ENCODE measurements around the gene LMF1. TPM values are rescaled to one million over a fixed set of nuclear protein-coding genes. Genes with fewer than 3 reads are reported as not detected.

The LMF1 gene
- polyA plus RNA-seq, 3 donors = 5.9 to 14.7 (median 10.6) TPM

DNA sequence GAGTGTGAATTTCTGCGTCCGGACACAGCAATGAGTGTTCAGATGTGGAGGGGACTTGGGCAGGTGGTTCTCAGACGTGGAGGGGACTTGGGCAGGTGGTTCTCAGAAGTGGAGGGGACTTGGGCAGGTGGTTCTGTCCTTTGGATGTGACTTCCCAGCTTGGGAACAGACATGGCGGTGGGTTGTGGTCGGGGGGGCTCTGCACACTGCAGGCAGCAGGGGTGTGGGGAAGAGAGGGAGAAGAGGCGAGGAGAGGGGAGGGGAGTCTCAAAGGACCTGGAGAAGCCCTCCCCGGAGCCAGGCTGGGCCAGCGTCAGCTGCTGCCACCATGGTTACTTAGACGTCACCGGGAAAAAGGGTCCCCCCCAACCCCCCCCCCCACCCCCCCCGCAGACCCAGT is 20.6 kb upstream of the LMF1 start:
- DNase-seq = no peak
- no peak overlapping the region for H3K27ac ChIP-seq (ENCODE audit: low read depth in 1 of 2, low read length in 2 of 2)
- H3K27ac Mint-ChIP-seq = no peak overlapping the region
- H3K9me3 ChIP-seq (replicated peaks in 1 of 2; ENCODE audit: control insufficient read depth in 1 of 2, insufficient read depth in 1 of 2, low read length in 2 of 2) = peaks cover 16 to 23% of the 10 kb centered on the region in 2 donors
- no peak overlapping the region for H3K4me3 Mint-ChIP-seq
- no peaks in the 10 kb centered on the region for H3K4me1 ChIP-seq (ENCODE audit: control insufficient read depth in 1 of 2, insufficient read depth in 2 of 2, low read length in 2 of 2)
- no peak overlapping the region for H3K9ac ChIP-seq (ENCODE audit: insufficient read depth, low read length, poor library complexity, severe bottlenecking)
- H3K27me3 ChIP-seq (ENCODE audit: control insufficient read depth in 2 of 2, insufficient read depth in 2 of 2, low read length in 2 of 2) = no peaks in the 10 kb centered on the region
- H2AFZ ChIP-seq (ENCODE audit: insufficient read depth, low read depth, low read length, poor library complexity, severe bottlenecking) = no peak overlapping the region
- no peaks in the 10 kb centered on the region for H3K36me3 Mint-ChIP-seq
- H3K4me1 Mint-ChIP-seq = no peaks in the 10 kb centered on the region
- no peaks in the 10 kb centered on the region for H4K20me1 ChIP-seq (ENCODE audit: insufficient read depth, low read length)
- H3K4me2 ChIP-seq (replicated peaks; ENCODE audit: extremely low read depth, low read length, poor library complexity, severe bottlenecking) = no peak overlapping the region
- TF ChIP-seq, protein P1, sequence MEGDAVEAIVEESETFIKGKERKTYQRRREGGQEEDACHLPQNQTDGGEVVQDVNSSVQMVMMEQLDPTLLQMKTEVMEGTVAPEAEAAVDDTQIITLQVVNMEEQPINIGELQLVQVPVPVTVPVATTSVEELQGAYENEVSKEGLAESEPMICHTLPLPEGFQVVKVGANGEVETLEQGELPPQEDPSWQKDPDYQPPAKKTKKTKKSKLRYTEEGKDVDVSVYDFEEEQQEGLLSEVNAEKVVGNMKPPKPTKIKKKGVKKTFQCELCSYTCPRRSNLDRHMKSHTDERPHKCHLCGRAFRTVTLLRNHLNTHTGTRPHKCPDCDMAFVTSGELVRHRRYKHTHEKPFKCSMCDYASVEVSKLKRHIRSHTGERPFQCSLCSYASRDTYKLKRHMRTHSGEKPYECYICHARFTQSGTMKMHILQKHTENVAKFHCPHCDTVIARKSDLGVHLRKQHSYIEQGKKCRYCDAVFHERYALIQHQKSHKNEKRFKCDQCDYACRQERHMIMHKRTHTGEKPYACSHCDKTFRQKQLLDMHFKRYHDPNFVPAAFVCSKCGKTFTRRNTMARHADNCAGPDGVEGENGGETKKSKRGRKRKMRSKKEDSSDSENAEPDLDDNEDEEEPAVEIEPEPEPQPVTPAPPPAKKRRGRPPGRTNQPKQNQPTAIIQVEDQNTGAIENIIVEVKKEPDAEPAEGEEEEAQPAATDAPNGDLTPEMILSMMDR (IDR thresholded peaks at IDR 0.05) = no peak
- no peaks in the 10 kb centered on the region for H3K79me2 ChIP-seq (ENCODE audit: insufficient read depth, low read length)
- H3K9me3 Mint-ChIP-seq = peaks cover 16 to 31% (median 18%) of the 10 kb centered on the region in 7 donors
- peaks cover 5 to 28% (median 7%) of the 10 kb centered on the region in 3 donors for H3K27me3 Mint-ChIP-seq (ENCODE audit: low read depth in 3 of 3)
- H3K4me3 ChIP-seq (replicated peaks in 1 of 3; ENCODE audit: low read depth in 2 of 3, low read length in 3 of 3) = no peak overlapping the region
- H3K36me3 ChIP-seq (replicated peaks in 1 of 2; ENCODE audit: control insufficient read depth in 1 of 2, insufficient read depth in 2 of 2, low read length in 2 of 2) = no peaks in the 10 kb centered on the region
- intact Hi-C loops (cut with micrococcal nuclease) = no loop called here
- WGBS (ENCODE audit: insufficient coverage) = 97% methylated on average over 4 of the region's 11 CpGs

DNA sequence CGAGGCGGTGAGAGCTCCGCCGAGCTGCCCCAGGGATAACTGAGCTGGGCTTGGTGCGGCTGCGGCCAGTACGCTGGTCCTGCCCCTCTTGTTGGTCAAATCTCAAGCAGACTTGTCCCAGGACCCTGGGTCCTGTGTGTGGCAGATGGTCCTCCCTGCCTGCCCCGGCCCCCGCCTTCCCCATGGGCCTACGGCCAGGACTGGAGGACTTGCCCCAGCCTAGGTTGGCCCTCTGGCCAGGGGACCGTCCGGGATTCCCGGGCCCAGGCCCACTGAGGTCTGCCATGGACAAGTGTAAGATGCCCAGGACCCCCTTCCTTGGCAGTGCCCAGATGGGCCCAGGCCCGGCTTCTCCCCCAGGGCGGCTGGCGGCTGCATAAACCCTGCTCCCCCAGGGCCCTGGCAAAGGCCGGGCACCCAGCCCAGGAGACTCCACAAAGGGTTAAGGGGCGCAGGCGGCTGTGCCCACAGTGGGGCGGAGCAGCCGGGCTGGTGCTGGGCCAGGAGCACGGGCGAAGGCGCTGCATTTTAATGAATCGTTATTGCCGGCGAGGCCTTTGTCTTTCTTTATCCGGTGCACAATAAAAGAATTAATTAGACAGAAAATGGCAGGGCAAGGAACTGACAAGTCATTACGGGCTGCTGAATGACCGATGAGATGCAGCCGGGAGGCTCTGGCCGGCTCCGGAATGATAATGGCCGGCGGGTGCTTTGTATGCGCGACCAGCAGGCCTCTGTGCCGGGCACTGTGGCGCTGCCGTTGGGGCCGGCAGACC is 19.9 kb upstream of the LMF1 start:
- Mint-ChIP-seq H3K9me3 (peaks cover 11 to 25% (median 15%) of the 10 kb centered on the region in 7 donors), H3K4me3 (no peak overlapping the region), H3K27ac (no peak overlapping the region), H3K27me3 (ENCODE audit: low read depth in 3 of 3) (peaks cover 5 to 21% (median 5%) of the 10 kb centered on the region in 3 donors), H3K4me1 (no peaks in the 10 kb centered on the region), H3K36me3 (no peaks in the 10 kb centered on the region)
- H3K27me3 ChIP-seq (ENCODE audit: control insufficient read depth in 2 of 2, insufficient read depth in 2 of 2, low read length in 2 of 2) = no peaks in the 10 kb centered on the region
- DNase-seq = no peak
- H3K4me2 ChIP-seq (replicated peaks; ENCODE audit: extremely low read depth, low read length, poor library complexity, severe bottlenecking) = no peak overlapping the region
- H2AFZ ChIP-seq (ENCODE audit: insufficient read depth, low read depth, low read length, poor library complexity, severe bottlenecking) = no peak overlapping the region
- no peaks in the 10 kb centered on the region for H3K79me2 ChIP-seq (ENCODE audit: insufficient read depth, low read length)
- peaks cover 14 to 17% of the 10 kb centered on the region in 2 donors for H3K9me3 ChIP-seq (replicated peaks in 1 of 2; ENCODE audit: control insufficient read depth in 1 of 2, insufficient read depth in 1 of 2, low read length in 2 of 2)
- intact Hi-C loops (cut with micrococcal nuclease) = no loop called here
- H3K9ac ChIP-seq (ENCODE audit: insufficient read depth, low read length, poor library complexity, severe bottlenecking) = no peak overlapping the region
- H3K27ac ChIP-seq (ENCODE audit: low read depth in 1 of 2, low read length in 2 of 2) = no peak overlapping the region
- H3K4me1 ChIP-seq (ENCODE audit: control insufficient read depth in 1 of 2, insufficient read depth in 2 of 2, low read length in 2 of 2) = no peaks in the 10 kb centered on the region
- 95% methylated on average over 41 of the region's 41 CpGs for whole genome bisulfite sequencing (ENCODE audit: insufficient coverage)
- no peak overlapping the region for H3K4me3 ChIP-seq (replicated peaks in 1 of 3; ENCODE audit: low read depth in 2 of 3, low read length in 3 of 3)
- H3K36me3 ChIP-seq (replicated peaks in 1 of 2; ENCODE audit: control insufficient read depth in 1 of 2, insufficient read depth in 2 of 2, low read length in 2 of 2) = no peaks in the 10 kb centered on the region
- H4K20me1 ChIP-seq (ENCODE audit: insufficient read depth, low read length) = no peaks in the 10 kb centered on the region
- TF ChIP-seq, protein P1 (IDR thresholded peaks at IDR 0.05) = no peak

Data from CD14-positive monocyte (primary cell).